Activated naive CD8-positive, alpha-beta T cell treated with anti-CD3 and anti-CD28 coated beads, Interleukin-2, amount 50 U/mL, for 24 hours (primary cell): Measurements from ENCODE around the gene NEUROD4.

ENCODE experiments used
- ATAC-seq: fragments of 150-1000 bp; cut with Tn5 transposase; one replicate; pipeline ENCODE4 v1.10.0; 2021
- DNase-seq: peaks from one replicate; pipeline ENCODE4 v3.0.0; 2021
- H3K27ac Mint-ChIP-seq: one replicate; pipeline ENCODE4 v1.8.0; 2021; ENCODE audit warnings: mild to moderate bottlenecking, mixed read lengths
- H3K27me3 Mint-ChIP-seq: one replicate; pipeline ENCODE4 v1.8.0; 2021; ENCODE audit warnings: mixed read lengths
- H3K36me3 Mint-ChIP-seq: one replicate; pipeline ENCODE4 v1.8.0; 2021; ENCODE audit warnings: low read depth, mixed read lengths
- H3K4me1 Mint-ChIP-seq: one replicate; pipeline ENCODE4 v1.8.0; 2021; ENCODE audit warnings: mixed read lengths
- H3K4me3 Mint-ChIP-seq: one replicate; pipeline ENCODE4 v1.8.0; 2021; ENCODE audit warnings: mild to moderate bottlenecking, moderate library complexity, mixed read lengths
- H3K9me3 Mint-ChIP-seq: one replicate; pipeline ENCODE4 v1.8.0; 2021; ENCODE audit warnings: mixed read lengths

The NEUROD4 gene

DNA sequence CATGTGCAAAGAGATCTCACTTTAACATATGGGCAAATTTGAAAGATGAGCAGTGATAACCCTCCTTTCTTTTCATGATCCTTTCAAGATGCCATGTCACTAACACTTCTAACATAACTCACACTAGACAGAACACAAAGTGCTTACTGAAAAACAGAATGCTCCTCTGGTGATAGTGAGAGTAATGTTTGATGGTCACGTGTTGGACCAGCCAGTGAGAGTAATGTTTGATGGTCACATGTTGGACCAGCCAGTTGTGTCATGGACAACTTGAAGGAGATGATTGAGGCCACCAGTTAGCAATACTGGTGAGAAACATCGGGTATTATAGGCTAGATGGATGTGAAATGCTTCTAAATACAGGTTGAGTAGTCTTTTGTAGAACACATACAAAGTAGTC is 5.7 kb downstream of the NEUROD4 start:
- no peaks in the 10 kb centered on the region for H3K4me1 Mint-ChIP-seq
- H3K27me3 Mint-ChIP-seq, result peaks cover 22% of the 10 kb centered on the region
- H3K36me3 Mint-ChIP-seq, result no peaks in the 10 kb centered on the region
- H3K4me3 Mint-ChIP-seq, result no peak overlapping the region
- DNase-seq, result no peak
- ATAC-seq, result no peak
- H3K27ac Mint-ChIP-seq, result no peak overlapping the region
- H3K9me3 Mint-ChIP-seq, result no peaks in the 10 kb centered on the region

DNA sequence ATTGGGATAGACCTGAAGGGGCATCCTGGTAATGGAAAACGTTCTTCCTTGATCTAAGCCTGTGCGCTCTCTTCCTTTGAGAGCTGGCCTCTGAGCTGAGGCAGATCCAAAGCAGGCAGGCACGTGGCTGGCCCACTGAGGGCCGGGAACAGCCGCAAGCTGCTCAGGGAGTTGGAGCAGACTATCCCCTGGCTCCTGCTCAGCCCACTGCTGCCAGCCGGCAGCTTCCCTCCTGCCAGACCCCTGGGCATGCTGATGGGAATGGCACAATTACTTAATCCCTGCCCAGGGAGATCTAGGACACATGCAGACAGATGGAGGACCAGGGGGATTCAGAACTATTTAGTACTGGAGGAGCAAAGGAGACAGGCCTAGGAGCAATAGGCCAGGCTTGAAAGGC is 14.4 kb downstream of the NEUROD4 start:
- no peaks in the 10 kb centered on the region for H3K9me3 Mint-ChIP-seq
- no peaks in the 10 kb centered on the region for H3K27me3 Mint-ChIP-seq
- no peaks in the 10 kb centered on the region for H3K36me3 Mint-ChIP-seq
- no peak for ATAC-seq
- DNase-seq, result no peak
- peaks cover 30% of the 10 kb centered on the region for H3K4me1 Mint-ChIP-seq
- H3K4me3 Mint-ChIP-seq, result no peak overlapping the region
- no peak overlapping the region for H3K27ac Mint-ChIP-seq

DNA sequence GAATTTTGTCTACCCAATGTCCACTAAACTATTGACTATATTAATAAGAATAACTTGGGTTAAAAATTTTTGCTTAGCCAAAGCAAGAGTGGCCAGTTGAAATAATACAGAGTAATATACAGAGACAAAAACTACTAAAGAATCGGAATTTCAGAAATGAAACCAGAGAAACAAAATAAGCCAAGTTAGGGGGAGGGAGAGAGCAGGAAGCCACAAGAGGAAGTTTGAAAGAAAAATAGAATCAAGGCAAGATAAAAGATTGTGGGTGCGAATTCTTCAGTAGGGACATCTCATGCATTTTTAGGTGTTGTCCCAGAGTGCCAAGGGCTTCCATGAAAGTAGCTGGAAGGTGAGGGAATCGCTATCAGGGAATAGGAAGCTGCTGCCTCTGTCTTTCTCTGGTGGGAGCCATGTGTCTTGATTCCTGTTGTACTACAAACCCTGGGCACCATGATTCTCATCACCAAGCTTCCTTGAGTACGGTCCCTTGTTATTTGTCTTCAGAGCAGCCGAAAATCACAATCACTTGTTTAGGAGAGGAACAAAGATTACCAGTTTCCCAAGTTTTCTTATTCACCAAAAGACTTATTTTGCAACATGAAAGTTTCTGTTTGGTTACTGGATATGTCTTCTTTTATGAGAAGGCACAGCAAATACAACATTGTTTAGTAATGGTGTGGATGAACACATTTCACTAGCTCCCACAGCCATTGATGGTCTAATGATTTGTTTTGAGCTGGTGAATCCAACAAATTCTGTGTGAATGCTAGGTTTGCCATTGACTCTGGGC is 16.7 kb downstream of the NEUROD4 start:
- no peaks in the 10 kb centered on the region for H3K27me3 Mint-ChIP-seq
- DNase-seq, result no peak
- H3K9me3 Mint-ChIP-seq, result no peaks in the 10 kb centered on the region

DNA sequence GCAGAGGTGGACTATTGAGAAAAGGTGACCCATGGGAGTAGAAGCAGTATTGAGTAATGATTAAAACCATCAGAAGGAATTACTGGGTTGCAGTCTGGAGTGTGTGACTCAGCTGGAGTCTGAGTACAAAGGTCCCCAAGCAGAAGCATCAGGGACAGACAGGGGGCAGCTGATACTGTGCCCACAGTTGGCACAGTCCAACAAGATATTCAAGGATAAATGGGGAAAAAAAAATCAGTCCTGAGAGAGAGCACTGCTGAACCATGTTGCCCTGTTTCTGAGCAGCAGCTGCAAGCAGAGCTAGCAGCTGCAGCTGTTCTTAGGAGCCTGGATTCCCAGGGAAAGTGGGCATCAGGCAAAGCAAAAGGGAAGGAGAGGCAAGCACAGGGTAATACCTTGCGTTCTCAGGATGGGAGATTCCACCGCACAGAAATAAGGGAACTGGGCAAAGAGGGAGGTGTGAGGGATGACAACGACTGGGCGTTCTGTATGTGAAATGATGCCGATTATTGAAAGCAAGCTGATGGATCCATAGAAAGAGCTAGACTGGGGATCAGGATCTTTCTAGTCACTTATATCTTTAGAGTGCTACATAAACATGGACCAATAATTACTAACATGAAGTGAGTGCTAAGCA is 17.7 kb downstream of the NEUROD4 start:
- Mint-ChIP-seq H3K36me3 (no peaks in the 10 kb centered on the region), H3K4me1 (peaks cover 30% of the 10 kb centered on the region), H3K27me3 (no peaks in the 10 kb centered on the region), H3K9me3 (no peaks in the 10 kb centered on the region), H3K27ac (no peak overlapping the region), H3K4me3 (no peak overlapping the region)
- no peak for ATAC-seq
- no peak for DNase-seq

More for the DNA sequence above, 16.7 kb downstream of the NEUROD4 start:
- Mint-ChIP-seq H3K27ac (peak overlapping the region; percentile 34), H3K36me3 (no peaks in the 10 kb centered on the region), H3K4me1 (peaks cover 30% of the 10 kb centered on the region), H3K4me3 (no peak overlapping the region)
- no peak for ATAC-seq

DNA sequence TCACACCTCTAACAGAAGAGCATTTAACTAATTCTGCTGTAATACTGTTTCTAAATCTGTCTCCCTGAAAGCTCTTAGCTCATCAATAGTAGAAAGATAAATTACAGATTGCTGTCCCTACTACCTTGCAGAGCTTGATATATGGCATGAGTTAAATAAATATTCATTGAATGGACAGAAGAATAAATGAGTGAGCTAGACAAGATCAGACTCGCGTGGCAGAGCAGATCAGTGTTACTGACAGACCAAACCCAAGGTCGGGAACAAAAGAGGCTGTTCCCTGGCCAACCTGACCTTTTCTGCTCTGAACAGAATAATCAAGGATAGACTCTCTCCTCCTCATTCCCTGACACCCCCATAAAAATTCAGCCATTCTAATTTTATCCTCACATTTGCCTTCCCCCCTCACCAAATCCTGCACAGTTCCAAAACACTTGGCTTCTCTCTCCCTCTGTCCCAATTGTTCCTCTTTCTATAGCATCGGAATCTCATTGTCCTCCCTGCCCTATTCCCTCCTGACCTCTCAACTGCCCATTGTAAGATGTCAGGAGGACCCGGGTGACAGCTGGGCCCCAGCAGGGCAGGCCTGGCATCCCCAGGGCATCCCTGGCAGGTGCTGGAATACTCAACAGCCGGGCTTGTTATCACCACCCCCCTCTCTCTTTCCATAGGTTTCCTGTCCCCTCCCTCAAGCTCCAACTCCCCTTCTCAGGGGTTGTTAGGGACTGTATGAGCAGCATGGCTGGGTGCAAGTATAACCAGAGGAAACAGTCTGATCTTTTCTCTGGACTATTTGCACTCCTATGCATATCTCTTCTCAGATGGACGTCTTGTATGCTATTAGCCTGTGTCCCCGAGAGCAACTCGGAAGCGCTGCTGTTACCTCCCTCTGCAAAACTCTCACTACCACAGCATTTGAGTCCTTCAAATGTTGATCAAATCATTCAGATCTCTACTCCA is 19.9 kb downstream of the NEUROD4 start:
- Mint-ChIP-seq H3K36me3 (no peaks in the 10 kb centered on the region), H3K27ac (no peak overlapping the region), H3K9me3 (no peaks in the 10 kb centered on the region), H3K4me3 (no peak overlapping the region), H3K4me1 (peaks cover 30% of the 10 kb centered on the region), H3K27me3 (no peaks in the 10 kb centered on the region)
- DNase-seq, result no peak
- no peak for ATAC-seq

DNA sequence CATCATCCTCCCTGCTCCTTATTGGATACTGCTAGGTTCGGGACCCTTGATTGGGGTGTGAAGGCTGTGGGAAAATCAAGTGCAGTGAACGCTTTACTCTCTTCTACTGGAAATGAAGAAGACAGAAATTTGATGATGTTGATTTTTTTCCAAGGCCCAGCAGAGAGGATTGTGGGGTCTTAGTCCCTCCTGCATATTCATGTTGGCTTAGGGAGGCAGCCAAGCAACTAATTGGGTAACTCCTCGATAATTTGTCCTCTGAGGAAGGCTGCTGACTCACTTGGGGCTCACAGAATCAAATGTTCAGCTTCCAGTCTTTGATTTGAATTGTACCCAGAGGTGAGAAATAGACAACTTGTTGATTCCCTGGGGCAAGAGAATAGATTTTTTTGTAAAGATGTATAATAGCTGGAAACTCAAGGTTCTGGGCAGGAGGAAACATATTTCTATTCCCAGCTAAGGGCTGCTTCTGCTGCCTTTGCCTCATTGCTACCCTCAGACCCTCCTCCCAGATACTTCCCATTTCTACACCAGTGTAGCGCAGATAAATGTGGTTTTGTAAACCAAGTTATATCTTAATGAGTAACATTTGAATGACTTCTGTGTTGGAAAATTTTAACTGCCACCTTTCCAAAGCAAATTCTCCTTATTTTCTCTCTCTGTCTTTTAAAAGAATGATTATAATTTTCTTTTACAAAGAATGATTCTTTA is 21.7 kb downstream of the NEUROD4 start:
- Mint-ChIP-seq H3K4me3 (no peak overlapping the region), H3K9me3 (no peaks in the 10 kb centered on the region), H3K27ac (no peak overlapping the region), H3K4me1 (peaks cover 14% of the 10 kb centered on the region), H3K36me3 (no peaks in the 10 kb centered on the region), H3K27me3 (no peaks in the 10 kb centered on the region)
- ATAC-seq, result no peak
- no peak for DNase-seq

DNA sequence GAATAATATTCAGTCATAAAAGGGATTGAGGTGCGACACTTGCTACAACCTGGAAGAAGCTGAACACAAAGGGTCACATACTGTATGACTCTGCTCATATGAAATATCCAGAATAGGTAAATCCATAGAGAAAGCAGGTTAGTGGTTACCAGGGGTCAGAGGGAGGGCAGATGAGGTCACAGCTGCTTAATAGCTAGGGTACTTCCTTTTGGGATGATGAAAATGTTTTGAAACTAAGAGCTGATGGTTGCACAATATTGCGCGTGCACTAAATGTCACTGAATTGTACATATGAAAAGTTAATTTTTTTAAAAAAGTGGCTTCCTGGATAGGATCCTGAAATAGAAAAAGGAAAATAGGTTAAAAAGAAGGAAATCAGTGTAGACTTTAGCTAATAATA is 23.8 kb downstream of the NEUROD4 start:
- Mint-ChIP-seq H3K4me3 (no peak overlapping the region), H3K9me3 (no peaks in the 10 kb centered on the region)
- no peak for ATAC-seq

DNA sequence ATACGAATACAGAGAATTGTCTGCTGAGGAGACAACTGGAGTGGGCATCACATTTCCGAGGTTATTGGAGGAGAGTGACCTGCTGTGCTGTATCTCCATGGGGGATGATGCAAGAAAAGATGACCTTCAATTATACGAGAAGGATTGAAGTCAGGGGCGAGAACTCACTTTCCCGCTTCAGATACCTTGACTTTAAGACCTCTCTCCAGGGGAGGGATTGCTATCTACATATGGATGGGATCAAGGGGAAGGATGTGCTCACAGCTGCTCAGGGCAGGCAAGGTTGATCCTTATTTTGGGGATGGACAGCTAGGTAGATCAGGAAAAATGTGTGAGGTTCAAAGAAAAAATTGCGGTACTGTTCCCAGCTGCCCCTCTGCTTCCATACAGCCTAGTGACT is 24.4 kb downstream of the NEUROD4 start:
- no peak for DNase-seq
- H3K4me3 Mint-ChIP-seq, result no peak overlapping the region

More for the DNA sequence above, 23.8 kb downstream of the NEUROD4 start:
- no peak for DNase-seq
- Mint-ChIP-seq H3K4me1 (no peaks in the 10 kb centered on the region), H3K36me3 (no peaks in the 10 kb centered on the region), H3K27ac (no peak overlapping the region), H3K27me3 (no peaks in the 10 kb centered on the region)

DNA sequence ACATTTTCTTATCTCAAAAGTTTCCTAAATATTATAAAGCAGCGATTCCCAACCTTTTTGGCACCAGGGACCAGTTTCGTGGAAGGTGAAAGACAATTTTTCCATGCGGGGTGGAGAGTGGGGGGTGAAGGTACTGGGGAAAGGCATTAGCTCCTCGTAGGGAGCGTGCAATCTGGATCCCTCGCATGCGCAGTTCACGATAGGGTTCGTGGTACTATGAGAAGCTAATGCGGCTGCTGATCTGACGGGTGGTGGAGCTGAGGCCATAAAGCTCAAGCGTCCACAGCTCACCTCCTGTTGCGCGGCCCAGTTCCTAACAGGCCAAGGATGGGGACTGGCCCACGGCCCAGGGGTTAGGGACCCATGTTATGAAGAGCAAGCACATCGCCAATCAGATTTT is 29.9 kb downstream of the NEUROD4 start:
- Mint-ChIP-seq H3K36me3 (no peaks in the 10 kb centered on the region), H3K9me3 (no peaks in the 10 kb centered on the region), H3K27me3 (no peaks in the 10 kb centered on the region), H3K4me1 (no peaks in the 10 kb centered on the region), H3K4me3 (no peak overlapping the region), H3K27ac (no peak overlapping the region)
- no peak for DNase-seq
- ATAC-seq, result no peak

More for the DNA sequence above, 24.4 kb downstream of the NEUROD4 start:
- no peak overlapping the region for H3K27ac Mint-ChIP-seq
- no peaks in the 10 kb centered on the region for H3K4me1 Mint-ChIP-seq
- no peaks in the 10 kb centered on the region for H3K36me3 Mint-ChIP-seq
- H3K9me3 Mint-ChIP-seq, result no peaks in the 10 kb centered on the region
- no peaks in the 10 kb centered on the region for H3K27me3 Mint-ChIP-seq
- no peak for ATAC-seq

DNA sequence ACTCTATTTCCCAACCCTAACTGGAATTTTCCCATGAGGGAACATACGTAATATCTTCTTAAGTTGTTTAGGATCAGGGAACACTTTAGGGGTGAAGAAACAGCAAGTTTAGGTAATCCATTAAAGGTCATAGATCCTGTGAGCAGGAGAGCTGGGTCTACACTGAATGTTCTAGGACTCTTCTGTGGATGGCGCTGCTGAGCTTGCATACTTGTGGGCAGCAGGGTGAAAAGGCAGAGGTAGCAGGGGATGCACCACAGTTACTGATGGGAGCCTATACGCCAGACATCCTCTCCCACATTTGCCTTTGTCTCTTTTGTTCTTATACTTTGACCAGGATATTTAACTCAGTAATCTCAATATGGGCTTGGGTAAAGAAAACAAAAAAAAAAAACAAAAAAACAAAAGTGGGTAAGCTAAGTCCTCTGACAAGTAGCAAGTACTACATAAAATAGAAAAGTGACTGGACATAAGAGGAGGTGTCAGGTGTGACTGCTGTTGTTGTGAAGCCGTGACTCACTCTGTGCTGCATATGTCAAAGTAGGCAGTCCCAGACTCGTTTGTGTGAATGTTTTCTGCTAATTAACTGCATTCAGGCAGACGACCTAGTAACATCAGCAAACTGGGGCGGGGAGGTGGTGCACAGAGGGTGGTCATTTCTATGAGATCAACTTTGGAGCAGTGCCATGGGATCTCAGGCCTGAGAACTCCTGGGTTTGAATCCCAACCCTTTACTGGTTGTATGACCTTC is 31.6 kb downstream of the NEUROD4 start:
- no peaks in the 10 kb centered on the region for H3K9me3 Mint-ChIP-seq
- no peaks in the 10 kb centered on the region for H3K36me3 Mint-ChIP-seq
- ATAC-seq, result peak; percentile 46

DNA sequence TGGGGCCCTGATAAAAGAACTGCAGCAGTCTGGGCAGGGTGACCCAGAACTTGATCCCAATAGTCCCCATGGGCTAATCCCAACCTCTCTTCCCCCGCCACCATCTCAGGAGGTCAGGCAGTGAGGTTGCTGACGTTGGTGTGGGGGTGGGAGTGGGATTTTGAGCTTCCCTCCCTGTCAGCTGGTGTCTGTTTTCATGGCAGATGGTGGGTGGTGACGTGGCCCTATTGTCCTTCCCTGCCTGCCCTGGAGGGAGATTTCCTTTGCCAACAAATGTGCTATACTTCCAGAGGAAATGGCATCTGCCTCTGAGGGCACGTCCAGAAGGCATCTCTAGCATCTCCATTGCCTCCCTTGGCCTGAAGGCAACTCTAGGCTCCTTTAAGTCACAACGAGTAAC is 37.7 kb downstream of the NEUROD4 start:
- Mint-ChIP-seq H3K4me3 (no peak overlapping the region), H3K36me3 (no peaks in the 10 kb centered on the region), H3K27ac (no peak overlapping the region), H3K9me3 (no peaks in the 10 kb centered on the region), H3K27me3 (peaks cover 2% of the 10 kb centered on the region), H3K4me1 (peaks cover 9% of the 10 kb centered on the region)
- no peak for DNase-seq
- ATAC-seq, result no peak

More for the DNA sequence above, 31.6 kb downstream of the NEUROD4 start:
- no peaks in the 10 kb centered on the region for H3K27me3 Mint-ChIP-seq
- no peak overlapping the region for H3K4me3 Mint-ChIP-seq
- DNase-seq, result no peak
- H3K27ac Mint-ChIP-seq, result no peak overlapping the region
- H3K4me1 Mint-ChIP-seq, result no peaks in the 10 kb centered on the region

DNA sequence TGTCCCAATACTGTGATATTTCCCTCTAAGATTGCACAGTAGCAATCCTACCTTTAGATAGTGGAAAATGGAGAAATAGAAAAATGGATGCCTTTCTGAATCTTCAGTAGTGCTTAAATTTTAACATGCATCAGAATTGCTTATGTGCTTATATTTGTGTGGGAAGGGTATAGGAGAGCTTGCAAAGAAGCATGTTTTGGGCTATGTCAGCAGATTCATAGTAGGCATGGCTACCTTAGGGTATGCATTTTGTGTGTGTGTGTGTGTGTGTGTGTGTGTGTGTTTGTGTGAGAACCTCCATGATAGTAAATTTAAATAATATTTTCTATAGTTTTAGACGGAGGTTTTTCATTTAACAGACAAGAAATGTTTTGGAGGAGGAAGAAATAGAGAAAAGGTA is 38.3 kb downstream of the NEUROD4 start:
- Mint-ChIP-seq H3K4me3 (no peak overlapping the region), H3K9me3 (no peaks in the 10 kb centered on the region), H3K27me3 (peaks cover 2% of the 10 kb centered on the region), H3K36me3 (no peaks in the 10 kb centered on the region), H3K27ac (no peak overlapping the region), H3K4me1 (peaks cover 9% of the 10 kb centered on the region)
- ATAC-seq (no peak), DNase-seq (no peak)

DNA sequence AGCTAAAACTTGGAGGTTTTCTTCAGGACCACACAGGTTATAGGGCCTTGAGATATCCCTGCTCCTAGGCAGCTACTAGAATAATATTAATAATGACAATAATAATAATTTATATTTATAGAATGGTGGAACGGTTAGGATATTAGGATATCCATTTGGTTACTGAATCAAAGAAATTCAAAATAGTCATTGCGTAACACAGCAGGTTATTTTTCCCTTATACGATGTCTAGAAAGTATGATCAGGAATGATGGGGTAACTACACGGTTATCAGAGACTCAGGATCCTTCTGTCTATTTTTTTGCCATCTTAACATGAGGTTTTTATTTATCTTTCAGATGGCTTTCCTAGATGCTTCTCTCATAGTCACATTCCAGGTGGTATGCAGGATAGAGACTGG is 39.0 kb downstream of the NEUROD4 start:
- Mint-ChIP-seq H3K36me3 (no peaks in the 10 kb centered on the region), H3K27me3 (peaks cover 2% of the 10 kb centered on the region), H3K4me1 (peaks cover 9% of the 10 kb centered on the region), H3K4me3 (no peak overlapping the region), H3K27ac (no peak overlapping the region), H3K9me3 (no peaks in the 10 kb centered on the region)
- DNase-seq (no peak), ATAC-seq (no peak)
